OCI-LY1 (cell line): ENCODE data around the gene KIAA1755.

Experiments used
- EZH2 ChIP-seq: fragments of 200-600 bp; sonication (generic), shearing (Covaris generic); IDR thresholded peaks from 2 replicates; pipeline ENCODE4 v1.8.0; 2017; ENCODE audit warnings: borderline replicate concordance, mixed run types, mild to moderate bottlenecking, antibody characterized with exemption, low read length, moderate library complexity, mixed read lengths
- TF ChIP-seq, protein P1 (sequence below): fragments of 200-600 bp; sonication (generic), shearing (Covaris generic); IDR thresholded peaks from 2 replicates; pipeline ENCODE4 v1.5.1; 2017; ENCODE audit warnings: mild to moderate bottlenecking, antibody characterized with exemption, low read length, moderate library complexity, mixed read lengths

DNA sequence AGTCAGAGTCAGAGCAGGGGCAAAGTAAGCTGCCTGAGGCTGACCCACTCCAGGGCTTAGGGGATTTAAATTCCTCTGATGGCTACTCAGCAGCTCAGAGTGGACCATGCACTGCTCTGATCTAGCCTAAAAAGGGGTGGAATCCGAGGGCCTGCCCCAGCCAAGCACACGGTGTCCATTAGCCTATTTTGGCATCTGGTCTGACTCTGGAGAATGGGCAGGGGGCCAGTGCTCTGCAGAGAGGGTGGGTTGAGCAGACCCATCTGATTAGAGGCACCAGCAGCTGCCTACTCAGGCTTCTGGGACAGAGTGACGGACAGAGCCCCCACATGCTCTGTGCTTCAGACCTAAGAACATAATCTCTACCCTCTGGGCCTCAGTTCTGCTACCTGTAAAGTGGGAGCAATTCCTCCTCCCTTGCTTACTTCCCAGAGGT lies 69.6 kb downstream of the KIAA1755 start:
- TF ChIP-seq, protein P1, sequence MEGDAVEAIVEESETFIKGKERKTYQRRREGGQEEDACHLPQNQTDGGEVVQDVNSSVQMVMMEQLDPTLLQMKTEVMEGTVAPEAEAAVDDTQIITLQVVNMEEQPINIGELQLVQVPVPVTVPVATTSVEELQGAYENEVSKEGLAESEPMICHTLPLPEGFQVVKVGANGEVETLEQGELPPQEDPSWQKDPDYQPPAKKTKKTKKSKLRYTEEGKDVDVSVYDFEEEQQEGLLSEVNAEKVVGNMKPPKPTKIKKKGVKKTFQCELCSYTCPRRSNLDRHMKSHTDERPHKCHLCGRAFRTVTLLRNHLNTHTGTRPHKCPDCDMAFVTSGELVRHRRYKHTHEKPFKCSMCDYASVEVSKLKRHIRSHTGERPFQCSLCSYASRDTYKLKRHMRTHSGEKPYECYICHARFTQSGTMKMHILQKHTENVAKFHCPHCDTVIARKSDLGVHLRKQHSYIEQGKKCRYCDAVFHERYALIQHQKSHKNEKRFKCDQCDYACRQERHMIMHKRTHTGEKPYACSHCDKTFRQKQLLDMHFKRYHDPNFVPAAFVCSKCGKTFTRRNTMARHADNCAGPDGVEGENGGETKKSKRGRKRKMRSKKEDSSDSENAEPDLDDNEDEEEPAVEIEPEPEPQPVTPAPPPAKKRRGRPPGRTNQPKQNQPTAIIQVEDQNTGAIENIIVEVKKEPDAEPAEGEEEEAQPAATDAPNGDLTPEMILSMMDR = no peak
- TF ChIP-seq EZH2 = no peak
